NCI-H2171 treated with DMSO at 0.1 percent for 48 hours (cell line): ENCODE measurements around the gene ITPRID1.

ENCODE experiments used
- DNase-seq: peaks from one replicate; lab custom pipeline; 2025; lab: John Stamatoyannopoulos, UW

Gene ITPRID1

DNA sequence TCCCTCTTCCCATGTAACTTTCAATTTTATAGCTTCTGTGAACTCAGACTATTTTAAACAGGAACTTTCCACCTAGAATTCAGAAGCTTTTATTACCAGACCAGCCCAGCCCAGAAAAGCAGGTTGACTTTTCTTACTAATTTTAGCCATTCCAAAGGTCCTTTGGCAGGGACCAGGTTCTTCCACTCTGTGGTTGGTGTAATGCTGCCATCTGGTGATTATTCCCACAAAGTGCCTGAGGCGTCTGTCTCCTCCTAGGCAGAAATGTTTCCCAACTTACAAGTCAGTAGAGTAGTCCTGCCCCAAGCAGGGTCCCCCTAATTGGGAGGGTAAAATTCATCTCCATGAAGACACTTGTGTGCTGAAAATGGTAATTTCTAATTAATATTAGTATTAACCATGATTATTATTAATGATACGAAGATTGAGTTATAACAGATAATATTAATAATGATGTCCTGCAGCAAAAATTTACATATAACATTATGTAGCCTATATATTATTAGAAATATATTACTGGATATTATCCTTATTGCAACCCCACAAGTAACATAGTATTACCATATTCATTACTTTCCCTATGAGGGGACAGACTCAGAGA, 120.1 kb downstream of the ITPRID1 start:
- DNase-seq: peak; percentile 77

DNA sequence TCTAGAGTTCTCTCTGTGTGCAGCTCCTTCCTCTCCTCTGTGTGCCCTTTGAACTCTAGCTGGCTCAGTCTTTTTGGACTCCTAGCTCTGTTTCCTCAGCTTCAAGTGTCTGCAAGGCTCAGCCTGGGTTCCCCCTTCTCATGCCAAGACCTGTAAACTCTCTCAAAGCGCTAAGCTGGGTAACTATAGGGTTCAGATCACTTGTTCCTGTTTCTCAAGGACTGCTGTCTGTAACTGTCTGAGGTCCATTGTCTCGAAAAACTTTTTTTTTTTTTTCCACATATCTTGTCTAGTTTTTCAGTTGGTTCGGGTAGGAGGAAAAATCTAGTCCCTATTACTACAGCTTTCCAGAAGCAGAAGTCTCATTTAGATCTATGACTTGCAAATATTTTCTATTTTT, 126.5 kb downstream of the ITPRID1 start:
- no peak for DNase-seq

- DNase-seq: no peak
Observed at GRCh38 chr7:31642681-31643115, 128.8 kb downstream of the ITPRID1 start.

- DNase-seq: no peak
Observed at GRCh38 chr7:31646942-31647341, 133.1 kb downstream of the ITPRID1 start.

DNA sequence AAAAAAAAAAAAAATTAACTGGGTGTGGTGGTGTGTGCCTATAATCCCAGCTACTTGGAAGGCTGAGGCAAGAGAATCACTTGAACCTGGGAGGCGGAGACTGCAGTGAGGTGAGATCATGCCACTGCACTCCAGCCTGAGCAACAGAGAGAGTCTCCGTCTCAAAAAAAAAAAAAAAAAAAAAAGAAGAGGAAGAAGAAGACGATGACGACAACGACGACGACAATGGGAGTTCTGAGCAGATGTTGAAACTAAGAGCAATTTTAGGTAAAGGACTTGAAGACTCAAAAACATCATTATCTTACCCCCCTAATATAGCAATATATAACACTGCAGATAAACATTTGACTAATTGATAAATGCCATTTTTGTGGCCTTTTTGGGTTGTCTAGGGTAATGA, 133.6 kb downstream of the ITPRID1 start:
- no peak for DNase-seq

DNA sequence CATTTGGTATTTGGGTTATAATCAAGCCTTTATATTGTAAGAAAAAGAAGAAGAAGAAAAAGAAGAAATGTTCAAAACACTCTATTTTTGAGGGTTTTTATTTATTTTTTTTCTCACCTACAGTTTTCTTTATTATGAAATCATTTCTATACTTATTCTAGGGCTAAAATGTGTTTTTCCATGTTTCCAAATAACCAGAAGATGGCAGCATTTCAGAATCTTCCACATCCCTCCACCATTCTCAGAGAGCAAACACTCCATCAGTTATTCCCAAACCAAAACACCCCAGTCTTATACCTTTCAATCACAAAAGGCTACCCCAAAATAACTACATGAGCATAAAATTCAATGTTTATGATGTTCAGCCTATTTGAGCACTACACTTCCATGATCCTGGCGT, 134.4 kb downstream of the ITPRID1 start:
- peak; percentile 56 for DNase-seq

DNA sequence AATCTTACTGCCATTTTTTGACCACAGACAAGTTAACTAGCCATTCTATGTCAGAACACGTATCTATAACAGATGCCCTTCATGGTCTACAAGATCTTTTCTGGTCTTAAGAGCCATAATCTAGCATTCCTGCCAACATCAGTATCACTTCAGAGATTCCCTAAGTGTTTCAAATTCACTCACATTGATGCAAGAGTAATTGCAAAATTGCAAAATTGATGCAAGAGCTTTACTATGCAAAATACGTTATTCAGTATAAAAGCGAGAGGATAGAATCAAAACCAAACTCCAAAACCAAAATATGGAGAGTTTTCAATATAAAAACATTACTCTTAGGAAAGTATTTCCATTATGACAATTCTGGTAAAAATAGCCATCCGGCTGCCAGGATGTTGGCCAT, 135.0 kb downstream of the ITPRID1 start:
- no peak for DNase-seq

- DNase-seq: no peak
Observed at GRCh38 chr7:31651234-31652062, 137.6 kb downstream of the ITPRID1 start.

DNA sequence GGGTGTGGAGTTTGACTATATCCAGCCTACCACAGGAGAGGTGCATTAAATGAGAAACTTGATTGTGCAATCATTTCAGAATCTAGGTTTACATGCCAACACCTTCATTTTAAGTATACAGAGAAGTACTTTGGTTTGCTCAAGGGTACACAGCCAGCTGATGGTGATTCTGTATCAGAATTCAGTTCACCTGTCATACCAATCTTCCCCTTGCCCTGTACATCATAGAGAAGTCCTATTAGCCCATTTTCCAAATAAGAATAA, 138.1 kb downstream of the ITPRID1 start:
- no peak for DNase-seq

DNA sequence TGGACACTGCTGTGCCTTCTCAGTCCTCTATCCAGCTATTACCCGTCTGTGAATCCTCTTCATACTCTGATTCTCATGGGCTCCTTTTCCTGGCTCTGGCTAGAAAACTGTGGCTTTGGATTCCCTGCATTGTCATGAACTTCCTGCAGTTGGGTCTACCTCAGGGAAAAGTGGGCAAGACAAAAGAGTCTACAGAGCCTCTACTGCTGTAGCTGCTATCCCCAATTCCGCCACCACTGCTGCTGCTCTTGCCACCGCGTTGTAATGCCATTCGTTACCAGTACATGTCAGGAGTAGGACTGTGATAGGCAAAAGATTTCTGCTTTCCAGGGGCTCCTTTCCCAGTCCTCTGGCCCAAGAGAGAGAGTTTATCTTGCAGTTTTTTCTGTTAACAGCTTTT, 149.2 kb downstream of the ITPRID1 start:
- no peak for DNase-seq

- DNase-seq: no peak
Observed at GRCh38 chr7:31664890-31665289, 151.0 kb downstream of the ITPRID1 start.

- no peak for DNase-seq
Observed at GRCh38 chr7:31665546-31665945, 151.7 kb downstream of the ITPRID1 start.

GRCh38 chr7:31669461-31669860, 155.6 kb downstream of the ITPRID1 start:
- DNase-seq: no peak

DNA sequence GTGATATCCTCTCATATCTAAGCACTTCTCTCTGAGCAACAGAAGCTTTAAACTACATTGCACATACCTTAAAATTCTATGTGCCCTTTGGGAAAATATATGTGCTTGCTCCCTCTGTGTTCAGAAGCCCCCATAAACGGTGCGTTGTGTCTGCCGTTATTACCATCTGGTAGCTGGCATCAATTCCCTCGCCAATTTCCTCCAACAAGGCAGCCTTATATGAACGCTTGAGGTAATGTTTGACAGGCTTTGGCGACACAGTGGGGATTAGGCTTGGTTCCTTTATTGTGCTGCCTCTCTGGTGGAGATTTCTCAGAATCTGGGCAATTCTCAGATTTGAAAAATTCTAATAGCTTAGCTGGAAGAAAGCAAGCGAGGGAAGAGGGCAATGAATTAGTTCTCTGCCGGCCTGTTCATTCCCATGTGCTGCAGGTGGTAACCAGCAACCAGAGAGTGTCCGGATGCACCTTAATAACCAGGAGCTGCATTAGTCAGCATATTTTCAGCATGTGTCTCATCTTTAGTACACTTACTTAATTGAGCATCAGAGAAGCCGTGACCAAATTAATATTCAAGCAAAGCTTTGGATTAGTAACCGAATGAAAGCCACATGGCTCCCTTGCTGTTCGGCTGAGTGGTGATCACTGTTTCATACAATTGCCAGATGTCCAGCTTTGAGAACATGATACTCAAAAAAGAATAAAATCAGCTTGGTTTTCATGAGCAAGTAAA, 165.8 kb downstream of the ITPRID1 start:
- peak; percentile 91 for DNase-seq

GRCh38 chr7:31683445-31684225, 169.7 kb downstream of the ITPRID1 start:
- peak; percentile 99 for DNase-seq

DNA sequence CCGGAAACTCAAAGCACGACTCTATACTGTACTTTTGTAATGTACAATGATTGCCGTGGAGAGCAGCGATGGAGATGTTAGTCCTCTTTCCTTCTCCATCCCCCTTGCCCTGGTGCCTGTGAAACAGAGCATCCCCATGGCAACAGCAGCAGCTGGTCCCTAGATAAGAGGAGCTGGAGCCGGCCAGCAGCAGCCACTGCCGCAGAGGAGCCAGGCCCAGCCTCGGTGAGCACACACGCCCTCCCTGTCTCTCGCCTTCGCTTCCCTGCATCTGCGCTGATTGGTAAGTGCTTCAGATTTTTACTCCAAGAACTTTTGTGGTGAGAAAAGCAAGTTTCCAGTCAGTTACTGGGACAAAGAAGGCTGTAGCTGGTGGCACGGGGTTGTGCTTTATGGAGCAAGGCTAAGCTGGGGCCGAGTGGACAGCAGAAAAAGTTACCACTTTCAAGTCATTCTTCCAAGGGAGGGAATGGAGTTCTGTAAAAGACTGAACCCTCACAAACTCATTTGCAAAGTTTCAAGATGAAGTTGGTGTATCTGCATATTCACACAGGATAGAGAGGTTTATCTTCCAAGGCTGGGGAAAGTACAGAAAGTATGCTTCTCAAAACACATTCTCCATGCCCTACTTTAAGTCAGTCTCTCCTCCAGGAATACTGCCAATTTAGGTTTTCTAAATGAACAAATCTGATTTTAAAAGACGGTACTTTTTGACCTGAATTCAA, 173.3 kb downstream of the ITPRID1 start, which contains the start of gene PPP1R17:
TSS of gene PPP1R17 (plus strand) at position 192 of the 725 bp plus-strand sequence. CDS start 5,227 bp downstream, outside the sequence.
- peak; percentile 84 for DNase-seq

DNA sequence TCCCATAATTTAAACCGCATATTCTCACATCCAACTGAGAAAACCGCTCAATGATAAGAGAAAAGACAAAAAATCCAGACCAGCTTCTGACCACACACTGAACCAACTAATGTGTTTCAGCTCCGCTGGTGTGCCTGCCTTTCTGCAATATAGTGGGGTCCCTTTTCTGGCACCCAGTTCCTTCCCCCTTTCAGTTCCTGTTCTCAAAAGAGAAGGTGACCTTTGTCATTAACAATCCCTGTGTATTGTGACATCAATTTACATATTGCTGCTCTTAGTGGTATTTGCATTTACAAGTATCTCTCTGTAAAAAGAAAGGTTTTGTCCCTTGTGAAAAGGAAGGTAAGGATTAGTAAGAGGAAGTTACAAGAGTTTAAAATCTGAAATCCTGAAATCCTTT, 174.5 kb downstream of the ITPRID1 start:
- DNase-seq: no peak

- DNase-seq: peak; percentile 39
Observed at GRCh38 chr7:31688996-31689395, 175.1 kb downstream of the ITPRID1 start.

GRCh38 chr7:31690935-31691334, 177.0 kb downstream of the ITPRID1 start:
- DNase-seq: peak; percentile 71

GRCh38 chr7:31692451-31692850, 178.6 kb downstream of the ITPRID1 start:
- DNase-seq: peak; percentile 91

- no peak for DNase-seq
Observed at GRCh38 chr7:31692871-31693270, 179.0 kb downstream of the ITPRID1 start.
